Skeletal muscle satellite cell (primary cell): ENCODE data around the gene SBNO1. TPM values are rescaled to one million over a fixed set of nuclear protein-coding genes. Genes with fewer than 3 reads are reported as not detected.
"Not testable (repeated sequence)": the region's sequence is repeated elsewhere in the genome, so short reads cannot be mapped to it uniquely, and the experiment has no call there.

ENCODE experiments used
- H3K27me3 ChIP-seq: 2 replicates; pipeline ENCODE4 v1.7.0; 2013; ENCODE audit warnings: low read length; ENCODE audit not compliant: control insufficient read depth, insufficient read depth
- H3K36me3 ChIP-seq: 2 replicates; pipeline ENCODE4 v1.7.0; 2013; ENCODE audit warnings: mild to moderate bottlenecking, control low read depth, low read length; ENCODE audit not compliant: insufficient read depth
- H3K4me1 ChIP-seq: 2 replicates; pipeline ENCODE4 v1.7.0; 2013; ENCODE audit warnings: low read length; ENCODE audit not compliant: control insufficient read depth, insufficient read depth
- H3K4me2 ChIP-seq: 2 replicates; pipeline ENCODE4 v1.7.0; 2013; ENCODE audit warnings: mild to moderate bottlenecking, low read length
- H3K4me3 ChIP-seq: 2 replicates; pipeline ENCODE4 v1.7.0; 2013; ENCODE audit warnings: low read length
- H3K9ac ChIP-seq: 2 replicates; pipeline ENCODE4 v1.7.0; 2013; ENCODE audit warnings: mild to moderate bottlenecking, low read depth, low read length, moderate library complexity
- H3K9me3 ChIP-seq: replicated peaks from 2 replicates; pipeline ENCODE4 v1.7.0; 2013; ENCODE audit warnings: mild to moderate bottlenecking, control low read depth, low read length
- total RNA-seq: library from RNA; depleted of rRNA; stranded (reverse); fragments of >200 nt; gene quantifications from 2 replicates; pipeline ENCODE4 v1.2.3, GENCODE V29; 2012; rRNA removed

SBNO1 gene
- 23.8 and 28.4 TPM in 2 replicates for total RNA-seq

- H3K4me3 ChIP-seq = peak within 1 kb of the TSS; percentile 85
- no peaks in the 10 kb centered on the region for H3K9me3 ChIP-seq
- H3K4me2 ChIP-seq = peak within 1 kb of the TSS; percentile 92
- H3K27me3 ChIP-seq = no peaks in the 10 kb centered on the region
- H3K4me1 ChIP-seq = peaks cover 11% of the 10 kb centered on the region
- no peaks in the 10 kb centered on the region for H3K36me3 ChIP-seq
- H3K9ac ChIP-seq = peak within 1 kb of the TSS; percentile 93
Observed at GRCh38 chr12:123364532-123365024, at the start of gene SBNO1. Gene SBNO1 (minus strand): TSS chr12:123364847. CDS start chr12:123350441, 14,406 bp downstream.

- no peak overlapping the region for H3K4me2 ChIP-seq
- no peaks in the 10 kb centered on the region for H3K9me3 ChIP-seq
- H3K27me3 ChIP-seq = no peaks in the 10 kb centered on the region
- no peak overlapping the region for H3K9ac ChIP-seq
- H3K4me1 ChIP-seq = no peaks in the 10 kb centered on the region
- peaks cover 21% of the 10 kb centered on the region for H3K36me3 ChIP-seq
- no peak overlapping the region for H3K4me3 ChIP-seq
Observed at GRCh38 chr12:123410041-123410412, 45.4 kb upstream of the SBNO1 start.

GRCh38 chr12:123409284-123410040 is 44.8 kb upstream of the SBNO1 start:
- H3K4me3 ChIP-seq, H3K4me1 ChIP-seq, H3K27me3 ChIP-seq, H3K4me2 ChIP-seq, H3K9ac ChIP-seq, H3K9me3 ChIP-seq: not testable (repeated sequence)
- H3K36me3 ChIP-seq = peaks cover 27% of the 10 kb centered on the region

GRCh38 chr12:123408619-123409018 is 44.0 kb upstream of the SBNO1 start:
- not testable (repeated sequence) for H3K4me3 ChIP-seq, H3K9ac ChIP-seq, H3K4me1 ChIP-seq, H3K4me2 ChIP-seq, H3K27me3 ChIP-seq, H3K9me3 ChIP-seq
- peaks cover 35% of the 10 kb centered on the region for H3K36me3 ChIP-seq

GRCh38 chr12:123407934-123408333 is 43.3 kb upstream of the SBNO1 start:
- H3K9me3 ChIP-seq, H3K9ac ChIP-seq, H3K4me3 ChIP-seq, H3K4me1 ChIP-seq, H3K27me3 ChIP-seq, H3K4me2 ChIP-seq: not testable (repeated sequence)
- H3K36me3 ChIP-seq = peaks cover 42% of the 10 kb centered on the region

- not testable (repeated sequence) for H3K4me1 ChIP-seq, H3K4me2 ChIP-seq, H3K4me3 ChIP-seq, H3K9ac ChIP-seq, H3K27me3 ChIP-seq, H3K9me3 ChIP-seq
- H3K36me3 ChIP-seq = peaks cover 49% of the 10 kb centered on the region
Observed at GRCh38 chr12:123407269-123407668, 42.6 kb upstream of the SBNO1 start.

GRCh38 chr12:123404581-123404980 is 39.9 kb upstream of the SBNO1 start:
- H3K36me3 ChIP-seq = peaks cover 47% of the 10 kb centered on the region
- H3K9ac ChIP-seq = no peak overlapping the region
- no peak overlapping the region for H3K4me3 ChIP-seq
- no peaks in the 10 kb centered on the region for H3K9me3 ChIP-seq
- no peaks in the 10 kb centered on the region for H3K27me3 ChIP-seq
- H3K4me1 ChIP-seq = no peaks in the 10 kb centered on the region
- H3K4me2 ChIP-seq = no peak overlapping the region

GRCh38 chr12:123401753-123402683 is 37.4 kb upstream of the SBNO1 start:
- no peaks in the 10 kb centered on the region for H3K27me3 ChIP-seq
- no peak overlapping the region for H3K4me2 ChIP-seq
- H3K4me3 ChIP-seq = no peak overlapping the region
- no peak overlapping the region for H3K9ac ChIP-seq
- H3K36me3 ChIP-seq = peaks cover 54% of the 10 kb centered on the region
- H3K4me1 ChIP-seq = peaks cover 24% of the 10 kb centered on the region
- H3K9me3 ChIP-seq = no peaks in the 10 kb centered on the region

GRCh38 chr12:123399255-123399617 is 34.6 kb upstream of the SBNO1 start:
- peaks cover 62% of the 10 kb centered on the region for H3K36me3 ChIP-seq
- H3K4me1 ChIP-seq = peaks cover 28% of the 10 kb centered on the region
- peak overlapping the region; percentile 78 for H3K4me2 ChIP-seq
- peak overlapping the region; percentile 64 for H3K9ac ChIP-seq
- H3K9me3 ChIP-seq = no peaks in the 10 kb centered on the region
- H3K27me3 ChIP-seq = no peaks in the 10 kb centered on the region
- H3K4me3 ChIP-seq = peak overlapping the region; percentile 56

GRCh38 chr12:123398550-123399254 is 34.1 kb upstream of the SBNO1 start:
- H3K36me3 ChIP-seq = peaks cover 57% of the 10 kb centered on the region
- peak overlapping the region; percentile 78 for H3K4me2 ChIP-seq
- H3K9me3 ChIP-seq = no peaks in the 10 kb centered on the region
- peak overlapping the region; percentile 56 for H3K4me3 ChIP-seq
- H3K9ac ChIP-seq = peak overlapping the region; percentile 64
- H3K27me3 ChIP-seq = no peaks in the 10 kb centered on the region
- H3K4me1 ChIP-seq = peaks cover 28% of the 10 kb centered on the region

- H3K9ac ChIP-seq = no peak overlapping the region
- H3K36me3 ChIP-seq = peaks cover 55% of the 10 kb centered on the region
- no peaks in the 10 kb centered on the region for H3K9me3 ChIP-seq
- no peaks in the 10 kb centered on the region for H3K27me3 ChIP-seq
- peak overlapping the region; percentile 56 for H3K4me3 ChIP-seq
- peak overlapping the region; percentile 78 for H3K4me2 ChIP-seq
- peaks cover 28% of the 10 kb centered on the region for H3K4me1 ChIP-seq
Observed at GRCh38 chr12:123398177-123398549, 33.5 kb upstream of the SBNO1 start.
